Left ventricle myocardium inferior (tissue), 1 donor: ENCODE data around the gene HSD17B3. TPM values are rescaled to one million over a fixed set of nuclear protein-coding genes. Genes with fewer than 3 reads are reported as not detected.

Source experiments
- DNase-seq: peaks from one replicate; pipeline ENCODE4 v3.0.0-alpha.2; 2020
- H3K27ac ChIP-seq: fragments of 200-600 bp; replicated peaks from 2 replicates; pipeline ENCODE4 v1.8.0; 2021
- H3K27me3 ChIP-seq: fragments of 200-600 bp; 2 replicates; pipeline ENCODE4 v1.8.0; 2021; ENCODE audit warnings: low read depth
- H3K36me3 ChIP-seq: fragments of 200-600 bp; 2 replicates; pipeline ENCODE4 v1.8.0; 2021
- H3K4me1 ChIP-seq: fragments of 200-600 bp; 2 replicates; pipeline ENCODE4 v1.8.0; 2021
- H3K4me3 ChIP-seq: fragments of 200-600 bp; 2 replicates; pipeline ENCODE4 v1.8.0; 2021; ENCODE audit warnings: mild to moderate bottlenecking, moderate library complexity
- H3K9me3 ChIP-seq: fragments of 200-600 bp; replicated peaks from 2 replicates; pipeline ENCODE4 v1.8.0; 2021
- CTCF ChIP-seq: fragments of 200-600 bp; IDR thresholded peaks from 2 replicates; pipeline ENCODE4 v1.8.0; 2021; ENCODE audit warnings: antibody characterized with exemption, mild to moderate bottlenecking, borderline replicate concordance
- intact Hi-C: fragments of 100-400 bp; cut with micrococcal nuclease; formaldehyde crosslinking; loops from one replicate; pipeline ENCODE4 v1.11.0; 2022
- total RNA-seq: library from RNA; stranded (reverse); fragmentation: NEBNext Ultra II Directional; extraction: Animal tissue kit (Norgen Biotek cat#: 25700); gene quantifications from one replicate; pipeline ENCODE4 v1.2.1, GENCODE V29; 2021
- donor health status: DM: no; HTN: yes; CAD: no; lungs with severe emphysema.

The HSD17B3 gene
- total RNA-seq, 1 donor from 2014 or later: 1.4 TPM

- Histone ChIP-seq H3K4me1 (no peaks in the 10 kb centered on the region), H3K4me3 (no peak overlapping the region), H3K27me3 (peaks cover 65% of the 10 kb centered on the region), H3K9me3 (peaks cover 28% of the 10 kb centered on the region), H3K27ac (no peak overlapping the region), H3K36me3 (no peaks in the 10 kb centered on the region)
- no peak for DNase-seq
- intact Hi-C loops: no loop called here
- no peak for TF ChIP-seq CTCF
These were observed 116.3 kb downstream of the HSD17B3 start for GRCh38 chr9:96185518-96186156.

Other genes starting within 250 kb of the HSD17B3 start
- gene SLC35D2, start 81.5 kb upstream of the HSD17B3 start, total RNA-seq: 13.9 TPM
- gene ZNF367, start 116.2 kb upstream of the HSD17B3 start, total RNA-seq: 3.9 TPM
- 23.1 TPM for gene HABP4, start 148.0 kb upstream of the HSD17B3 start, total RNA-seq